ENCODE measurements around the gene TNN.

TNN gene

GRCh38 chr1:175163702-175164101 lies 96.1 kb downstream of the TNN start:
- TF ChIP-seq FOXM1 (IDR thresholded peaks at IDR 0.05; ENCODE audit: borderline replicate concordance, low read depth) = no peak
- TF ChIP-seq CEBPB (IDR thresholded peaks at IDR 0.05) = no peak

- TF ChIP-seq CEBPB (IDR thresholded peaks at IDR 0.05) = no peak
- no peak for TF ChIP-seq TCF12 (IDR thresholded peaks at IDR 0.05; ENCODE audit: low read depth)
- TF ChIP-seq YY1 (IDR thresholded peaks at IDR 0.05; ENCODE audit: low read depth) = no peak
- TF ChIP-seq TAF1 (IDR thresholded peaks at IDR 0.05; ENCODE audit: low read depth) = no peak
- no peak for TF ChIP-seq EP300 (IDR thresholded peaks at IDR 0.05; ENCODE audit: borderline replicate concordance)
- TF ChIP-seq NFIC (IDR thresholded peaks at IDR 0.05) = no peak
- no peak for TF ChIP-seq TEAD4 (IDR thresholded peaks at IDR 0.05)
- TF ChIP-seq ZBTB7A (IDR thresholded peaks at IDR 0.05; ENCODE audit: low read depth) = no peak
- TF ChIP-seq FOXM1 (IDR thresholded peaks at IDR 0.05; ENCODE audit: borderline replicate concordance, low read depth) = no peak
- TF ChIP-seq RAD21 (IDR thresholded peaks at IDR 0.05; ENCODE audit: low read depth) = no peak
- TF ChIP-seq EGR1 (IDR thresholded peaks at IDR 0.05) = no peak
- no peak for TF ChIP-seq MAX (IDR thresholded peaks at IDR 0.05)
- TF ChIP-seq USF1 (IDR thresholded peaks at IDR 0.05) = no peak
- TF ChIP-seq CREB1 (IDR thresholded peaks at IDR 0.05; ENCODE audit: low read depth) = no peak
- no peak for TF ChIP-seq REST (IDR thresholded peaks at IDR 0.05; ENCODE audit: low read depth)
Measured at GRCh38 chr1:175164751-175165150, 97.1 kb downstream of the TNN start.

GRCh38 chr1:175166746-175167145 lies 99.1 kb downstream of the TNN start:
- TF ChIP-seq EGR1 (IDR thresholded peaks at IDR 0.05) (no peak), MAX (IDR thresholded peaks at IDR 0.05) (no peak), CEBPB (IDR thresholded peaks at IDR 0.05) (no peak), CREB1 (IDR thresholded peaks at IDR 0.05; ENCODE audit: low read depth) (no peak), EP300 (IDR thresholded peaks at IDR 0.05; ENCODE audit: borderline replicate concordance) (no peak), TAF1 (IDR thresholded peaks at IDR 0.05; ENCODE audit: low read depth) (no peak), TCF12 (IDR thresholded peaks at IDR 0.05; ENCODE audit: low read depth) (no peak), RAD21 (IDR thresholded peaks at IDR 0.05; ENCODE audit: low read depth) (no peak), YY1 (IDR thresholded peaks at IDR 0.05; ENCODE audit: low read depth) (no peak), REST (IDR thresholded peaks at IDR 0.05; ENCODE audit: low read depth) (no peak), NFIC (IDR thresholded peaks at IDR 0.05) (no peak), USF1 (IDR thresholded peaks at IDR 0.05) (no peak), ZBTB7A (IDR thresholded peaks at IDR 0.05; ENCODE audit: low read depth) (no peak), TEAD4 (IDR thresholded peaks at IDR 0.05) (no peak), FOXM1 (IDR thresholded peaks at IDR 0.05; ENCODE audit: borderline replicate concordance, low read depth) (no peak)

GRCh38 chr1:175167861-175168260 lies 100.2 kb downstream of the TNN start:
- TF ChIP-seq ZBTB7A (IDR thresholded peaks at IDR 0.05; ENCODE audit: low read depth) = no peak
- no peak for TF ChIP-seq CEBPB (IDR thresholded peaks at IDR 0.05)
- TF ChIP-seq CREB1 (IDR thresholded peaks at IDR 0.05; ENCODE audit: low read depth) = no peak
- TF ChIP-seq RAD21 (IDR thresholded peaks at IDR 0.05; ENCODE audit: low read depth) = no peak
- TF ChIP-seq FOXM1 (IDR thresholded peaks at IDR 0.05; ENCODE audit: borderline replicate concordance, low read depth) = no peak
- TF ChIP-seq YY1 (IDR thresholded peaks at IDR 0.05; ENCODE audit: low read depth) = no peak
- TF ChIP-seq TCF12 (IDR thresholded peaks at IDR 0.05; ENCODE audit: low read depth) = no peak
- TF ChIP-seq TAF1 (IDR thresholded peaks at IDR 0.05; ENCODE audit: low read depth) = no peak
- TF ChIP-seq USF1 (IDR thresholded peaks at IDR 0.05) = no peak
- TF ChIP-seq NFIC (IDR thresholded peaks at IDR 0.05) = no peak
- no peak for TF ChIP-seq REST (IDR thresholded peaks at IDR 0.05; ENCODE audit: low read depth)
- TF ChIP-seq EGR1 (IDR thresholded peaks at IDR 0.05) = no peak
- no peak for TF ChIP-seq MAX (IDR thresholded peaks at IDR 0.05)
- TF ChIP-seq TEAD4 (IDR thresholded peaks at IDR 0.05) = no peak
- TF ChIP-seq EP300 (IDR thresholded peaks at IDR 0.05; ENCODE audit: borderline replicate concordance) = no peak

All from Ishikawa (cell line).